CD4-positive, alpha-beta T cell (primary cell): Measurements from ENCODE around the gene TMED1. TPM values are rescaled to one million over a fixed set of nuclear protein-coding genes. Genes with fewer than 3 reads are reported as not detected.
"Not testable (repeated sequence)": the region's sequence is repeated elsewhere in the genome, so short reads cannot be mapped to it uniquely, and the experiment has no call there.

Experiments used
- ATAC-seq: fragments of 200-7000 bp; cut with Tn5 transposase; one replicate; pipeline ENCODE4 v1.10.0; 2022; ENCODE audit warnings: mild to moderate bottlenecking; ENCODE audit not compliant: poor library complexity
- CTCF ChIA-PET: fragments of 350-600 bp; sonication (Branson Sonifier 250); formaldehyde crosslinking; loops from one replicate; lab custom pipeline; 2021; ENCODE audit warnings: antibody characterized with exemption, inconsistent platforms; lab: Charles Lee
- POLR2A ChIA-PET: fragments of 350-600 bp; sonication (Branson Sonifier 250); formaldehyde crosslinking; loops from one replicate; lab custom pipeline; 2021; ENCODE audit warnings: antibody characterized with exemption, inconsistent platforms; lab: Charles Lee
- DNase-seq, 14 experiments: peaks; one replicate each; pipeline ENCODE4 v3.0.0-alpha.2; 2013 to 2020; ENCODE audit warnings: mixed read lengths in 2 of 14
- H3K27ac ChIP-seq, 2 donors: one replicate each; pipeline versions ENCODE4 v1.5.1 to v1.7.0; 2013; ENCODE audit warnings: low read length in 2 of 2, low read depth in 1 of 2, mild to moderate bottlenecking in 1 of 2
- H3K27me3 ChIP-seq, 2 experiments: 1 replicate in 1 of 2; 2 replicates in 1 of 2; pipeline versions ENCODE4 v1.6.1 to v1.7.0; 2013; ENCODE audit warnings: low read length in 2 of 2, control low read depth in 1 of 2, mild to moderate bottlenecking in 1 of 2, moderate library complexity in 1 of 2; ENCODE audit not compliant: insufficient read depth in 2 of 2, control insufficient read depth in 1 of 2
- H3K36me3 ChIP-seq: one replicate; pipeline ENCODE4 v1.6.1; 2013; ENCODE audit warnings: low read length, control low read depth; ENCODE audit not compliant: insufficient read depth
- H3K4me1 ChIP-seq: one replicate; pipeline ENCODE4 v1.6.1; 2013; ENCODE audit warnings: low read length, control low read depth; ENCODE audit not compliant: insufficient read depth
- H3K4me3 ChIP-seq: one replicate; pipeline ENCODE4 v1.5.1; 2013; ENCODE audit warnings: mild to moderate bottlenecking, low read length, moderate library complexity
- H3K9me3 ChIP-seq, 2 experiments: 1 replicate in 1 of 2; 2 replicates in 1 of 2; pipeline versions ENCODE4 v1.6.1 to v1.7.0; 2013; ENCODE audit warnings: low read length in 2 of 2, mild to moderate bottlenecking in 2 of 2, control low read depth in 1 of 2, moderate library complexity in 1 of 2; ENCODE audit not compliant: control insufficient read depth in 1 of 2, insufficient read depth in 1 of 2
- H3K27ac Mint-ChIP-seq: one replicate; pipeline ENCODE4 v1.8.0; 2020; ENCODE audit warnings: mixed read lengths
- H3K27me3 Mint-ChIP-seq: one replicate; pipeline ENCODE4 v1.8.0; 2021; ENCODE audit warnings: mixed read lengths
- H3K36me3 Mint-ChIP-seq: one replicate; pipeline ENCODE4 v1.8.0; 2021; ENCODE audit warnings: low read depth, mixed read lengths
- H3K4me1 Mint-ChIP-seq: one replicate; pipeline ENCODE4 v1.8.0; 2021; ENCODE audit warnings: low read depth, mixed read lengths
- H3K4me3 Mint-ChIP-seq: one replicate; pipeline ENCODE4 v1.8.0; 2020; ENCODE audit warnings: mild to moderate bottlenecking, mixed read lengths
- H3K9me3 Mint-ChIP-seq: one replicate; pipeline ENCODE4 v1.8.0; 2020; ENCODE audit warnings: mixed read lengths
- CTCF ChIP-seq: fragments of 200-600 bp; IDR thresholded peaks from one replicate; pipeline ENCODE4 v1.8.0; 2022; ENCODE audit warnings: antibody characterized with exemption, mild to moderate bottlenecking
- intact Hi-C, 2 experiments: fragments of 100-400 bp; cut with DNase I in 1 of 2; cut with micrococcal nuclease in 1 of 2; formaldehyde crosslinking; loops; one replicate each; pipeline versions ENCODE4 v1.15.1 to v1.9.0; 2023 to 2025; cut with DNase I, micrococcal nuclease
- total RNA-seq, 174 experiments: library from RNA in 2 of 174; stranded (reverse) in 2 of 174; gene quantifications; one replicate each; pipeline ENCODE4 v1.2.3 and lab custom pipeline; 2021 to 2026

The TMED1 gene
- total RNA-seq, 2 experiments from 2014 or later: 6.7 to 7.0 TPM

GRCh38 chr19:10842788-10843187 is 6.8 kb upstream of the TMED1 start:
- ATAC-seq (no peak), DNase-seq (no peak)
- no peaks in the 10 kb centered on the region for H3K4me1 Mint-ChIP-seq
- Histone ChIP-seq H3K27me3 (no peaks in the 10 kb centered on the region), H3K4me3 (no peak overlapping the region), H3K36me3 (no peaks in the 10 kb centered on the region), H3K27ac (no peak overlapping the region), H3K4me1 (no peaks in the 10 kb centered on the region), H3K9me3 (peaks cover 8% of the 10 kb centered on the region in 2 experiments)
- no peak overlapping the region for H3K27ac Mint-ChIP-seq
- TF ChIP-seq CTCF: no peak
- intact Hi-C loops: no loop called here
- peaks cover 4% of the 10 kb centered on the region for H3K27me3 Mint-ChIP-seq
- H3K36me3 Mint-ChIP-seq: peaks cover 4% of the 10 kb centered on the region
- ChIA-PET CTCF (interaction anchor here (0.8 kb wide), 1 partner anchor 126 kb away, joined by 3 read pairs; no protein-coding TSS in a partner anchor), POLR2A (no interaction called here)
- H3K9me3 Mint-ChIP-seq: peaks cover 7% of the 10 kb centered on the region
- no peak overlapping the region for H3K4me3 Mint-ChIP-seq

- no peaks in the 10 kb centered on the region for H3K27me3 Mint-ChIP-seq
- no peak overlapping the region for H3K27ac Mint-ChIP-seq
- peaks cover 7% of the 10 kb centered on the region for H3K9me3 Mint-ChIP-seq
- H3K4me3 ChIP-seq: no peak overlapping the region
- ChIA-PET POLR2A (no interaction called here), CTCF (interaction anchor here (2.4 kb wide), 1 partner anchor 25 kb away, joined by 8 read pairs; no protein-coding TSS in a partner anchor)
- no peaks in the 10 kb centered on the region for H3K27me3 ChIP-seq
- no peak for TF ChIP-seq CTCF
- no peaks in the 10 kb centered on the region for H3K36me3 ChIP-seq
- H3K27ac ChIP-seq: no peak overlapping the region
- peaks cover 21% of the 10 kb centered on the region for H3K4me1 ChIP-seq
- DNase-seq: no peak
- H3K4me3 Mint-ChIP-seq: peak overlapping the region; percentile 5
- intact Hi-C loops: no loop called here
- peaks cover 14% of the 10 kb centered on the region for H3K36me3 Mint-ChIP-seq
- H3K9me3 ChIP-seq: peaks cover 0 to 15% of the 10 kb centered on the region in 2 experiments
- peaks cover 15% of the 10 kb centered on the region for H3K4me1 Mint-ChIP-seq
- no peak for ATAC-seq
Observed at GRCh38 chr19:10839114-10840050, 3.4 kb upstream of the TMED1 start.

GRCh38 chr19:10838377-10838776 is 2.4 kb upstream of the TMED1 start:
- ATAC-seq (no peak), DNase-seq (no peak)
- Mint-ChIP-seq H3K4me1 (peaks cover 15% of the 10 kb centered on the region), H3K9me3 (peaks cover 7% of the 10 kb centered on the region), H3K36me3 (peaks cover 19% of the 10 kb centered on the region), H3K4me3 (no peak overlapping the region), H3K27ac (no peak overlapping the region), H3K27me3 (no peaks in the 10 kb centered on the region)
- peaks cover 0 to 15% of the 10 kb centered on the region in 2 experiments for H3K9me3 ChIP-seq
- ChIA-PET CTCF (interaction anchor here (4.1 kb wide), 1 partner anchor 26 kb away, joined by 29 read pairs; no protein-coding TSS in a partner anchor), POLR2A (no interaction called here)
- H3K4me3 ChIP-seq: no peak overlapping the region
- no peak overlapping the region for H3K27ac ChIP-seq
- no peaks in the 10 kb centered on the region for H3K36me3 ChIP-seq
- H3K4me1 ChIP-seq: peaks cover 21% of the 10 kb centered on the region
- intact Hi-C loops: no loop called here
- no peak for TF ChIP-seq CTCF
- H3K27me3 ChIP-seq: no peaks in the 10 kb centered on the region

- H3K27ac Mint-ChIP-seq, H3K27me3 Mint-ChIP-seq, H3K36me3 ChIP-seq, H3K27me3 ChIP-seq, ATAC-seq, H3K4me3 ChIP-seq, H3K27ac ChIP-seq, H3K9me3 Mint-ChIP-seq: not testable (repeated sequence)
- ChIA-PET CTCF (interaction anchor here (1.5 to 4.1 kb wide), 2 partner anchors 27 to 193 kb away, joined by 3 to 29 read pairs; no protein-coding TSS in a partner anchor), POLR2A (interaction anchor here (2.7 to 2.8 kb wide), 2 partner anchors 27 to 120 kb away, joined by 23 to 39 read pairs; partner anchors contain the start of gene DNM2)
- H3K4me3 Mint-ChIP-seq: peak overlapping the region; percentile 25
- peaks cover 21% of the 10 kb centered on the region for H3K4me1 ChIP-seq
- peak in 1 of 14 experiments; percentile 24 for DNase-seq
- peaks cover 15% of the 10 kb centered on the region for H3K4me1 Mint-ChIP-seq
- intact Hi-C loops: loop anchor here in 1 of 2 experiments (2.0 kb wide), 2 partner anchors 27 to 183 kb away; partner anchors contain the start of gene ILF3
- peaks cover 0 to 13% of the 10 kb centered on the region in 2 experiments for H3K9me3 ChIP-seq
- peaks cover 25% of the 10 kb centered on the region for H3K36me3 Mint-ChIP-seq
Observed at GRCh38 chr19:10837649-10838048, 1.6 kb upstream of the TMED1 start.
